GM12891 (cell line): Measurements from ENCODE around the gene OBP2A.

ENCODE experiments used
- POLR2A ChIP-seq: IDR thresholded peaks from 2 replicates; pipeline ENCODE4 v1.6.1; 2011; ENCODE audit warnings: low read depth, low read length, control low read depth
- POLR2AphosphoS5 ChIP-seq: IDR thresholded peaks from 2 replicates; pipeline ENCODE4 v1.6.1; 2011; ENCODE audit warnings: low read depth, low read length, control low read depth

- TF ChIP-seq POLR2A = no peak
- no peak for TF ChIP-seq POLR2AphosphoS5
Measured at GRCh38 chr9:135565636-135566035, 19.7 kb downstream of the OBP2A start.
